ENCODE measurements around the gene SSX2IP. TPM values are rescaled to one million over a fixed set of nuclear protein-coding genes. Genes with fewer than 3 reads are reported as not detected.

SSX2IP gene
- total and polyA plus RNA-seq, 10 donors: 2.8 to 14.2 (median 8.6) TPM

GRCh38 chr1:84632673-84633434, 57.4 kb downstream of the SSX2IP start:
- Histone ChIP-seq H3K36me3 (no peaks in the 10 kb centered on the region), H3K27me3 (replicated peaks in 1 of 7) (no peaks in the 10 kb centered on the region), H3K4me1 (no peaks in the 10 kb centered on the region), H3K27ac (no peak overlapping the region), H3K4me3 (no peak overlapping the region), H3K9me3 (no peaks in the 10 kb centered on the region)
- no peak for TF ChIP-seq POLR2AphosphoS5 (IDR thresholded peaks at IDR 0.05)
- TF ChIP-seq POLR2A (IDR thresholded peaks at IDR 0.05): no peak
- no peak for TF ChIP-seq CTCF (IDR thresholded peaks at IDR 0.05 in 8 of 11, conservative IDR thresholded peaks at IDR 0.05 in 3 of 11)
- intact Hi-C loops (cut with DNase I; ENCODE audit: low total_unique reads): no loop called here
- 44 to 66% (median 51%) methylated on average over 2 of the region's 2 CpGs for WGBS, 5 donors
- DNase-seq: no peak

- Histone ChIP-seq H3K36me3 (no peaks in the 10 kb centered on the region), H3K9me3 (no peaks in the 10 kb centered on the region), H3K27ac (no peak overlapping the region), H3K4me3 (no peak overlapping the region), H3K27me3 (replicated peaks in 1 of 7) (no peaks in the 10 kb centered on the region), H3K4me1 (no peaks in the 10 kb centered on the region)
- intact Hi-C loops (cut with DNase I; ENCODE audit: low total_unique reads): no loop called here
- no peak for DNase-seq
- WGBS, 5 donors: 74 to 80% (median 77%) methylated on average over 6 of the region's 6 CpGs
- no peak for TF ChIP-seq CTCF (IDR thresholded peaks at IDR 0.05 in 8 of 11, conservative IDR thresholded peaks at IDR 0.05 in 3 of 11)
- TF ChIP-seq POLR2A (IDR thresholded peaks at IDR 0.05): no peak
- no peak for TF ChIP-seq POLR2AphosphoS5 (IDR thresholded peaks at IDR 0.05)
Measured at GRCh38 chr1:84632137-84632536, 58.1 kb downstream of the SSX2IP start.

- intact Hi-C loops (cut with DNase I; ENCODE audit: low total_unique reads): loop anchor here (10.0 kb wide), 1 partner anchor 480 kb away; the partner anchor contains the start of gene PRKACB
- peaks cover 0 to 16% (median 7%) of the 10 kb centered on the region in 6 donors for H3K4me1 ChIP-seq
- H3K9me3 ChIP-seq: no peaks in the 10 kb centered on the region
- DNase-seq: no peak
- 72 to 92% (median 87%) methylated on average over 5 of the region's 5 CpGs for WGBS, 5 donors
- no peaks in the 10 kb centered on the region for H3K27me3 ChIP-seq (replicated peaks in 1 of 7)
- no peaks in the 10 kb centered on the region for H3K36me3 ChIP-seq
- H3K4me3 ChIP-seq: no peak overlapping the region
- H3K27ac ChIP-seq: no peak overlapping the region
- TF ChIP-seq POLR2AphosphoS5 (IDR thresholded peaks at IDR 0.05) (no peak), POLR2A (IDR thresholded peaks at IDR 0.05) (no peak), CTCF (IDR thresholded peaks at IDR 0.05 in 8 of 11, conservative IDR thresholded peaks at IDR 0.05 in 3 of 11) (no peak)
Measured at GRCh38 chr1:84624876-84625275, 65.4 kb downstream of the SSX2IP start.

- no peak overlapping the region for H3K27ac ChIP-seq
- H3K4me3 ChIP-seq: no peak overlapping the region
- 82 to 93% (median 87%) methylated on average over 14 of the region's 14 CpGs for WGBS, 5 donors
- H3K27me3 ChIP-seq (replicated peaks in 1 of 7): no peaks in the 10 kb centered on the region
- intact Hi-C loops (cut with DNase I; ENCODE audit: low total_unique reads): loop anchor here (10.0 kb wide), 1 partner anchor 477 kb away; the partner anchor contains the start of gene PRKACB
- no peak for TF ChIP-seq POLR2A (IDR thresholded peaks at IDR 0.05)
- no peak for TF ChIP-seq CTCF (IDR thresholded peaks at IDR 0.05 in 8 of 11, conservative IDR thresholded peaks at IDR 0.05 in 3 of 11)
- no peak for TF ChIP-seq POLR2AphosphoS5 (IDR thresholded peaks at IDR 0.05)
- DNase-seq: peak; percentile 70
- peaks cover 0 to 25% (median 10%) of the 10 kb centered on the region in 6 donors for H3K4me1 ChIP-seq
- no peaks in the 10 kb centered on the region for H3K9me3 ChIP-seq
- H3K36me3 ChIP-seq: no peaks in the 10 kb centered on the region
Measured at GRCh38 chr1:84621553-84621952, 68.7 kb downstream of the SSX2IP start.
